Measurements from ENCODE around the gene CADM3. TPM values are rescaled to one million over a fixed set of nuclear protein-coding genes. Genes with fewer than 3 reads are reported as not detected.

The CADM3 gene
- total RNA-seq (2014; rRNA removed; shearing (Covaris generic)), result 1.5 and 1.7 TPM in 2 replicates
- polyA plus RNA-seq (2015; cell fraction: cytosol; rRNA removed), result 6.6 and 7.1 TPM in 2 replicates
- 1.1 and 2.3 TPM in 2 replicates for polyA plus RNA-seq (2015; cell fraction: nucleus; rRNA removed)

GRCh38 chr1:159171254-159171687, at the start of gene CADM3:
CADM3 (plus strand) TSS chr1:159171615; CDS start chr1:159171766, 151 bp downstream.
- DNase-seq (ENCODE audit: low read depth, low spot score), result no peak
- in situ Hi-C loops (cut with HindIII; ENCODE audit: low pct_unique_long_range_greater_than_20kb, low sequenced_read_pairs), result no loop called here

GRCh38 chr1:159122005-159122621, 49.3 kb upstream of the CADM3 start:
- in situ Hi-C loops (cut with HindIII; ENCODE audit: low pct_unique_long_range_greater_than_20kb, low sequenced_read_pairs), result no loop called here
- no peak for DNase-seq (ENCODE audit: low read depth, low spot score)

GRCh38 chr1:159123587-159123986, 47.8 kb upstream of the CADM3 start:
- in situ Hi-C loops (cut with HindIII; ENCODE audit: low pct_unique_long_range_greater_than_20kb, low sequenced_read_pairs), result no loop called here
- no peak for DNase-seq (ENCODE audit: low read depth, low spot score)

- in situ Hi-C loops (cut with HindIII; ENCODE audit: low pct_unique_long_range_greater_than_20kb, low sequenced_read_pairs), result no loop called here
- DNase-seq (ENCODE audit: low read depth, low spot score), result peak; percentile 76
Observed at GRCh38 chr1:159132271-159132881, 39.0 kb upstream of the CADM3 start.

GRCh38 chr1:159140474-159140873, 30.9 kb upstream of the CADM3 start:
- in situ Hi-C loops (cut with HindIII; ENCODE audit: low pct_unique_long_range_greater_than_20kb, low sequenced_read_pairs), result no loop called here
- no peak for DNase-seq (ENCODE audit: low read depth, low spot score)

- peak; percentile 31 for DNase-seq (ENCODE audit: low read depth, low spot score)
- in situ Hi-C loops (cut with HindIII; ENCODE audit: low pct_unique_long_range_greater_than_20kb, low sequenced_read_pairs), result no loop called here
Observed at GRCh38 chr1:159141584-159142390, 29.6 kb upstream of the CADM3 start.

GRCh38 chr1:159142391-159142663, 29.1 kb upstream of the CADM3 start:
- in situ Hi-C loops (cut with HindIII; ENCODE audit: low pct_unique_long_range_greater_than_20kb, low sequenced_read_pairs), result no loop called here
- no peak for DNase-seq (ENCODE audit: low read depth, low spot score)

- in situ Hi-C loops (cut with HindIII; ENCODE audit: low pct_unique_long_range_greater_than_20kb, low sequenced_read_pairs), result no loop called here
- no peak for DNase-seq (ENCODE audit: low read depth, low spot score)
Observed at GRCh38 chr1:159142726-159143510, 28.5 kb upstream of the CADM3 start.

- in situ Hi-C loops (cut with HindIII; ENCODE audit: low pct_unique_long_range_greater_than_20kb, low sequenced_read_pairs), result no loop called here
- no peak for DNase-seq (ENCODE audit: low read depth, low spot score)
Observed at GRCh38 chr1:159144571-159144970, 26.8 kb upstream of the CADM3 start.

- DNase-seq (ENCODE audit: low read depth, low spot score), result no peak
- in situ Hi-C loops (cut with HindIII; ENCODE audit: low pct_unique_long_range_greater_than_20kb, low sequenced_read_pairs), result no loop called here
Observed at GRCh38 chr1:159146980-159147379, 24.4 kb upstream of the CADM3 start.

- in situ Hi-C loops (cut with HindIII; ENCODE audit: low pct_unique_long_range_greater_than_20kb, low sequenced_read_pairs), result no loop called here
- DNase-seq (ENCODE audit: low read depth, low spot score), result no peak
Observed at GRCh38 chr1:159152031-159152430, 19.4 kb upstream of the CADM3 start.

- peak; percentile 86 for DNase-seq (ENCODE audit: low read depth, low spot score)
- in situ Hi-C loops (cut with HindIII; ENCODE audit: low pct_unique_long_range_greater_than_20kb, low sequenced_read_pairs), result no loop called here
Observed at GRCh38 chr1:159161001-159161718, 10.3 kb upstream of the CADM3 start.

- in situ Hi-C loops (cut with HindIII; ENCODE audit: low pct_unique_long_range_greater_than_20kb, low sequenced_read_pairs), result no loop called here
- no peak for DNase-seq (ENCODE audit: low read depth, low spot score)
Observed at GRCh38 chr1:159161719-159162026, 9.7 kb upstream of the CADM3 start.

- DNase-seq (ENCODE audit: low read depth, low spot score), result no peak
- in situ Hi-C loops (cut with HindIII; ENCODE audit: low pct_unique_long_range_greater_than_20kb, low sequenced_read_pairs), result no loop called here
Observed at GRCh38 chr1:159162516-159163265, 8.7 kb upstream of the CADM3 start.

GRCh38 chr1:159163614-159164228, 7.7 kb upstream of the CADM3 start:
- in situ Hi-C loops (cut with HindIII; ENCODE audit: low pct_unique_long_range_greater_than_20kb, low sequenced_read_pairs), result no loop called here
- no peak for DNase-seq (ENCODE audit: low read depth, low spot score)

- in situ Hi-C loops (cut with HindIII; ENCODE audit: low pct_unique_long_range_greater_than_20kb, low sequenced_read_pairs), result no loop called here
- no peak for DNase-seq (ENCODE audit: low read depth, low spot score)
Observed at GRCh38 chr1:159168043-159168442, 3.4 kb upstream of the CADM3 start.

GRCh38 chr1:159170639-159171038, 776 bp upstream of the CADM3 start:
- in situ Hi-C loops (cut with HindIII; ENCODE audit: low pct_unique_long_range_greater_than_20kb, low sequenced_read_pairs), result no loop called here
- DNase-seq (ENCODE audit: low read depth, low spot score), result no peak

All from SK-MEL-5 (cell line).